NK-92 (cell line): ENCODE results near the gene DNAAF5.

Source experiments
- DNase-seq: peaks from one replicate; lab custom pipeline; 2025; ENCODE audit not compliant: unreplicated experiment; lab: John Stamatoyannopoulos, UW

Gene DNAAF5

DNA sequence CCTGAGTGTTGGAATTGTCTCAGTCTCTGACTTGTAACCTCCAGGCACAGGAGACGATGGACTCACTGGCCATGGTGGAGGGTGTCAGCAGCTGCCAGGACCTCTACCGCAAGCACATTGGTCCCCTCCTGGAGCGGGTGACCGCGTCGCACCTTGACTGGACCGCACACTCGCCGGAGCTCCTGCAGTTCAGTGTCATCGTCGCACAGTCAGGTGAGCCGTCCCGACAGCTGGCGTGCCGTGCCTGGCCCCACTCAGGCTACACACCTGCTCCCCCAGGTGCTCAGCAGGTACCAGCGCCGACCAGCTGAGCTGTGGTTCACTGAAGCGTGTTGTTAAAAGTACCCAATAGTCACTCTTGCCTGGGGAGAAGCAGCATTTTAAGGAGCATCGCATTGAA, 37.3 kb downstream of the DNAAF5 start:
- DNase-seq: no peak

DNA sequence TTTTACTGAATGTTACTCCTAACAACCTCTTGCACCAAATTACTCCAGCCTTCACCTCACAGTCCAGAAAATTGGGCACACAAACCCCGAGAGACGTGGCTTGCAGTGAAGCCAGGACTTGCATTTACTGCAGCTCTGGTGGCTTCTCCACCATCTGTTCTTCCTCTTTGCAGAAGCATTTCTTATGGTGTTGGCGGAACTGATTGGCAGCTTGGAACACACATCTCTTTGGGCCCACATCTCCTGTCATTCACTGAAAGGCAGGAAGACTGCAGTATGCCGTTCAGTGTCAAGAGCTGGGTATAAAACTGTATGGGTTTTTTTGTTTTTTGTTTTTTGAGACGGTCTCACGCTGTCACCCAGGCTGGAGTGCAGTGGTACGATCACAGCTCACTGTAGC, 38.9 kb downstream of the DNAAF5 start:
- DNase-seq: no peak

GRCh38 chr7:767580-767940, 41.1 kb downstream of the DNAAF5 start:
- DNase-seq: no peak

DNA sequence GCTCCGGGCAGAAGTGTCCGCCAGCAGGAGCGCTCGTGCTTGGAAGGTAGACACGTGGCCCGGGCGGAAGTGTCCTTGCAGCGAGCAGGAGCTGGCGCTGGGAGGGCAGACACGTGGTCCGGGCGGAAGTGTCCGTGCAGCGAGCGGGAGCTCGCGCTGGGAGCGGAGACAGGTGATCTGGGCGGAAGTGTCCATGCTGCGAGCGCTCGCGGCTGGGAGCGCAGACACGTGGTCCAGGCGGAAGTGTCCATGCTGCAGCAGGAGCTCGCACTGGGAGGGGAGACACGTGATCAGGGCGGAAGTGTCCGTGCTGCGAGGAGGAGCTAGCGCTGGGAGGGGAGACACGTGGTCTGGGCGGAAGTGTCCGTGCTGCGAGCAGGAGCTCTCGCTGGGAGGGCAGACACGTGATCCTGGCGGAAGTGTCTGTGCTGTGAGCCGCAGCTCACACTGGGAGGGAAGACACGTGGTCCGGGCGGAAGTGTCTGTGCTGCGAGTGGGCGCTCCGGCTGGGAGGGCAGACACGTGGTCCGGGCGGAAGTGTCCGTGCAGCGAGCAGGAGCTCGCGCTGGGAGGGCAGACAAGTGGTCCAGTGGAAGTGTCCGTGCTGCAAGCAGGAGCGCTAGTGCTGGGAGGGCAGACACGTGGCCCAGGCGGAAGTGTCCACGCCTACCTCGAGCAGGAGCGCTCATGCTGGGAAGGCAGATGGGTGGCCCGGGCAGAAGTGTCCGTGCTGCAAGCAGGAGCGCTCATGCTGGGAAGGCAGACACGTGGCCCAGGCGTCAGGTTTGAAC, 41.6 kb downstream of the DNAAF5 start:
- DNase-seq: no peak

DNA sequence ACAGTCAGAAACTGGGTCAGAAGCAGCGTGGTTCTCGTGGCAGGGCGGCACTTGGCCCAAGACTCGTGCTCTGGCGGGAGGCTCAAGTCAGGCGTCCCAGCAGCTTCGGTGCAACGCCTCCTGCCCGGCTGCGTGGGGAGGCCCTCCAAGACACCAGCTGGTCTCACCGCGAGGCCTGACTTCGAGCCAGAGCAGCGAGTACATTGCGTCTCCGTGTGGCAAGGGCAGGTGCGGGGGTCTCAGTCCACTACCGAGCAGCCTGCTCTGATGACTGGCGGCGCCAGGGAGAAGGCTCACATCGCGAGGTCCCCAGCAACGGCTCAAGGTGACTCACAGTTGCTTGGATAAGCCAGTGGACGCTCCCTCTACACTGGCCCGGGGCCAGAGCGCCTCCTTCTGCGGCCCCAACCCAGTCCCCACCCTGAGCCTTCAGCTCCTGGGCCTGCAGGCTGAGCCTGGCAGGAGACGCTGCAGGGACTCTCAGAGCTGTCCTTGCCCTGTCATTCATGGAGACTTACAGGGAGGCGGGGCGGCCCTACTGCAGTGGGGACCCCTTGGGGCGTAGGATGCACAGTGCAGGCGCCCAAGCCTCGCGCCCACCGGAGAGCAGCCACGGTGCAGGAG, 42.5 kb downstream of the DNAAF5 start:
- DNase-seq: no peak

DNA sequence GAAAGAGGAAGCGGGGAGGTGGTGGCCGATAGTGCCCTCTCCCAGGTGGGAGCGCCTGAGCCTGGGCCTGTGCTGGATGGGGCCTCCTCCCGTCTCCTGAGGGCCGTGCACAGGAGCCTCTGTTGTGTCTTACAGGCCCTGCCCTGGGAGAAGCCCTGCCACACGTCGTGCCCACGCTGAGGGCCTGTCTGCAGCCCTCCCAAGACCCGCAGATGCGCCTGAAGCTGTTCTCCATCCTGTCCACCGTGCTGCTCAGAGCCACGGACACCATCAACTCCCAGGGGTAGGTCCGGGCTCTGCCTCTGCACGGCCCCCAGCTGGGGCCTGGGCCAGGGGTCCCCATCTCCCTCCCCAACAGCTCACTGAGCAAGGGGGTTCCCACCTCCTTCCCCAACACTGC, 43.8 kb downstream of the DNAAF5 start:
- no peak for DNase-seq

GRCh38 chr7:770741-771166, 44.3 kb downstream of the DNAAF5 start:
- no peak for DNase-seq

GRCh38 chr7:771234-772004, 44.9 kb downstream of the DNAAF5 start:
- no peak for DNase-seq

DNA sequence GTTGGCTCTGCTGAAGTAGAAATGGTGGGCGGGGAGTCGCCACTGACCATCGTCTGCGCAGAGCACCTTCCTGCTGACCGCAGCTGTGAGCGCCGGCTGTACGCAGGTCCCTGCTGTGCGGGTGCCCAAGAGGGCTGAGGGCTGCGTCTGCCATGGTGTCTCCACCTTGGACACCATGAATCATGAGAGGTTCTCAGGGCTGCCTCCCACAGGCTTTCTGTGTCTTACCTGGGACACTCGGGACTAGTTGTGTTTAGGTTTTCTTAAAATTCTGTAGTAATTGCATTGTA, 45.5 kb downstream of the DNAAF5 start:
- no peak for DNase-seq

DNA sequence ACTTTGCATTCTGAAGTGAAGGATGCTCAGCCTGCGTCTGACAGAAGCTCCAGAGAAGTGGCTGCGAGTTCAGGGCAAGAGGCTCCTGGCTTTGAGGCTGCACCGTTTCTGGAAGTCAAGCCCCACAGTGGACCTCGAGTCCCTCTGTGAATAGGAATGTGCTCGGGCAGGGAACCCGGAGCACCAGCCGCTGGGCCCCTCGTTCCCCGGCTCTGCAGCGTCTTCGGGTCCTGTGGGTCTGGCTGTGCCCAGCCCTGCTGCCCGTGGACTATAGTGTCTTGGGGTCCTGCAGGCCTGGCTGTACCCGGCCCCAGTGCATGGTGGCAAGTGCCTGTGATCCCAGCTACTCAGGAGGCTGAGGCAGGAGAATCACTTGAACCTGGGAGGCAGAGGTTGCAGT, 45.9 kb downstream of the DNAAF5 start:
- no peak for DNase-seq

- no peak for DNase-seq
Measured at GRCh38 chr7:772861-773621, 46.5 kb downstream of the DNAAF5 start.

DNA sequence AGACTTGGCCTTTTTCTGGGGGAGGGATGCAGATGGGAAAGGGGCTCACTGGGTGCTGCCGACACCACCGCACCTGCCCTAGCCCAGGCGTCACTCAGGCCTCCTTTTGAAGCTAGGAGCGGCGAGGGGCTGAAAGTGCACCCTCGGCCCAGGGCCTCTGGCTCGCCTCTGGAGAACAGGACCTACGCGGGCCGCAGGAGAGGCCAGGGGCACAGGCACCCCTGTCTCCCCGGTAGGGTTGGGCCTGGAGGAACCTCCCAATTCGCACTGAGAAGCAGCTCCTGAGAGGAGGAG, 47.1 kb downstream of the DNAAF5 start:
- DNase-seq: no peak

DNA sequence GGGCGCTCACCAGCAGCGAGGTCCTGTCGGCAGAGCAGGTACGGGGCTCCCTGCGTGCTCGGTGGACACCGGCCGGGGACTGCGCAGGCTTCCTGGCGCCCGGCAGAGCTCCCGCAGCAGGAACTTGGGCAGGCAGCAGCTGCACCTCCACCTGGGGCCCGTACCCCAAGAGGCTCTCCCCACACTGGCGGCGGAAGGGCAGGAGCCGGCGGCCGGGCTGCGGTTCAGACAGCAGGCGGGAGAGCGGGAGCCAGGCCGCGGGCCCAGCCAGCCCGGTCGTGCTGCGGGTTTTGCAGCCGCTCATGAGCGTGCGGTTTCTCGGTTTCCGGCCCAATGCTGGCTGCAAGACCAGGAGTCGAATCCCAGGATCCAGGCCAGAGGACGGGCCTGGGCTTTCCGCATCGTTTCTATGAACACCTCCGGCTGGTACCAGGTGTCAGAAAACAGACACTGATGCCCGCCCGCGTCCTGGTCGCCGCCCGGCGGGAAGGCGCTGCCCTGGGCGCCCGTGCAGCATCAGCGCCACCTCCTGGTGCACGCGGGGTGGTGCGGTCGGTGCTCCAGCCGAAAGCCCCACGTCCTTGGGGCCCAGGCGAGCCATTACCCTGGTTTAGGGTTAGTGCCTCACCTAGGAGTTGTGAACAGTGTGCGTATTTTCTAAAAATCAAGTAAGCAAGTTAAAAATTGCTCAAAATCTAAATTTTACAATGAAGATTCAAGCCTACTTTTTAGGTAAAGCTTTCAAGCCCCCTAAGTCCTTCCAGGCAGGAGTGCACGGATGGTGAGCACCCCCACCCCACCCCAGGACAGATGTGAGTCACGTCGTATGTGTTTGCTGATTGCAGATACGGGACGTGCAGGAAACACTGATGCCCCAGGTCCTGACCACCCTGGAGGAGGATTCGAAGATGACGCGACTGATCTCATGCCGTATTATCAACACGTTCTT, 47.9 kb downstream of the DNAAF5 start:
- DNase-seq: no peak

DNA sequence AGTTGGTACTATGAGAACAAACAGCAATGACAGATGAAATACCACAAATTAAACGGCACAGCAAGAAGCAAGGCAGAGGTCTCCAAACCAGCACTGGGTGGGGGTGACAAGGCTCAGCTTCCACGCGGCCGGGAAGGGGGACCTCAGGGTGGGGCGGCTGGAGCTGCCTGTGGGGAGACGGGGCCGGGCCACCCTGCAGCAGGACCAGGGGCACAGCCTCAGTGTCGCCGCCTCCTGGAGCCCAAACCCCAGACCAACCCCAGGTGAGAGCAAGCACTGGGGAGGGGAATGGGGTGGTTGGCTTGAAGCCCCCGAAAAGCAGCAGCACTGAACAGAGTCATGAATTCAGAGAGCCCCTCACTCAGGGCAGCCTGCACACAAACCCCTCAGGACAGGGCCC, 49.9 kb downstream of the DNAAF5 start:
- no peak for DNase-seq

GRCh38 chr7:776992-777727, 50.7 kb downstream of the DNAAF5 start:
- no peak for DNase-seq

- no peak for DNase-seq
Measured at GRCh38 chr7:777728-778078, 51.2 kb downstream of the DNAAF5 start.

DNA sequence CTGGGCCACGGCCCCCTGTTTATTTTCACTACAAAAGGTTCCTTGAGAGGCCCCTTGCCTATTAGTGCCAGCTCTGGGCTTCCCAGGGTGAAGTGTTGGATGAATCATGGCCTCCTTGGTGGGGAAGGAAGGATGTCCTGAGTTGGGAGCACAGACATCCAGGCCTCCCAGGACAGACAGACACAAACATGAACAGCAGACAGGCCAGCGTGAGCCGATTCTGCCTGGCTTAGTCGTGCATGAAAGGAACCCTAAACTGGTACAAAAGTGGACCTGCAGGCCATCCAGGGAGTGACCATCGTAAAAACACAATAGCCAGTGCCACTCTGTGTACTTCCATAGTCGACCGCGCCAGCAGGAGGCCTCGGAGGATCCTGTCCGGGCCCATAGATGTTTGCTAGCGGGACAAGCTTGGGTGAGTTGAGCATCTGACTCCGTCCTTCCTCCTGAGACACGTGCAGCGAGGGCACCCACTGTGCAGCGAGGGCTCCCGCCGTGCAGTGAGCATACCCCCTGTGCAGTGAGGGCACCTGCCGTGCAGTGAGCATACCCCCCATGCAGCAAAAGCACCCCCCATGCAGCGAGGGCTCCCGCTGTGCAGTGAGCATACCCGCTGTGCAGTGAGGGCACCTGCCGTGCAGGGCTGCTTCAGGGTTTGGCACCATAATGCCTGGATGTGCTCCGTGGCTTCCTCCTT, 51.9 kb downstream of the DNAAF5 start:
- DNase-seq: no peak

DNA sequence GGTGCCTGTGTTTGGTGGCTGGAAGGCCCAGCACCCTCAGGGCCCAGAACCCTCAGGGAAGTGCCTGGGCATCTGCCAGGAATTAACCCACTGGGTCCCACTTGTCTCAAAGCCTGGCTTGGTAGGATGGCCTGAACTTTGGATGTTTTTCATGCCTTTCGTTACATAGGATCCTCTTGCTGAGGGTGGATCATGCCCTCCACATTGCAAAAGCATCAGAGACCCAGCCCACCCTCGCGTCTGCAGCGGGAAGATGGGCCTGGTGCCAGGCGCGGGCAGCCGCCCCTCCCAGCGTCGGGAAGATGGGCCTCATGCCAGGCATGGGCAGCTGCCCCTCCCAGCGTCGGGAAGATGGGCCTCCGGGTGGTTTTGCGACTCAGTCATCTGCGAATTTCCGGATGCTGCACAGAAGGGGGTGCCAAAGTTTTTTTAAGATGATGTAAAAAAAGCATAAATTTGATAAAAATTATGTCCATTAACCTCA, 52.5 kb downstream of the DNAAF5 start:
- DNase-seq: no peak

DNA sequence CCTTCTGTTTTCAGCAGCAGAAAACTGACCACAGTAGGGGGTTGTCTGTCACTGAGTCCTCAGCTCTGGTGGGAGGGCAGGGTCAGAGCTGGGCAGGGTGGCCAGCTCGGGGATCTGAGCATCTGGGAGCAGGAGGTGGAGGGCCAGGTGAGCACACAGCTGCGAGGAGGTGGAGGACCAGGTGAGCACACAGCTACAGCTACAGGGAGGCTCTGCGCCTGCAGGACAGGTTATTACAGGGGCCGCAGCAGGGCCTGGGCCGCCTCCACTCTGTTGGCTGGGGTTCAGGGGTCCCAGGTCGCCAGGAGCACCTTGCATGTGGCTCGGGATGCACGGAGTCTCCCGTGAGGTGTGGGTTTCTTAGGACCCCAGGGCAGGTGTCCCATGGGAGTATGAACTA, 53.0 kb downstream of the DNAAF5 start:
- no peak for DNase-seq
